Caco-2 (cell line): ENCODE results near the gene BABAM2. TPM values are rescaled to one million over a fixed set of nuclear protein-coding genes. Genes with fewer than 3 reads are reported as not detected.

Source experiments
- BruUV-seq: library from RNA; stranded (reverse); fragments of 400-500 nt; replicated peaks from 2 replicates; lab custom pipeline; 2021; lab: Mats Ljungman, UMichigan
- CTCF ChIA-PET: fragments of 300-600 bp; sonication (Branson Sonifier 250); formaldehyde crosslinking; loops from one replicate; lab custom pipeline; 2022; ENCODE audit warnings: antibody characterized with exemption; lab: Charles Lee
- POLR2A ChIA-PET: fragments of 300-600 bp; sonication (Branson Sonifier 250); formaldehyde crosslinking; loops from one replicate; lab custom pipeline; 2022; ENCODE audit warnings: antibody characterized with exemption; lab: Charles Lee
- DNase-seq, 2 experiments: peaks; one replicate each; pipeline versions ENCODE4 v3.0.0 to v3.0.0-alpha.2; 2020 to 2022
- H3K27me3 ChIP-seq: replicated peaks from 2 replicates; pipeline ENCODE4 v1.6.0; 2011; ENCODE audit warnings: low read length; ENCODE audit not compliant: control insufficient read depth, insufficient read depth
- H3K36me3 ChIP-seq: 2 replicates; pipeline ENCODE4 v1.5.1; 2011; ENCODE audit warnings: low read length; ENCODE audit not compliant: control insufficient read depth, insufficient read depth
- H3K4me1 ChIP-seq: fragments of 250-450 bp; sonication (Bioruptor Pico); 2 replicates; pipeline ENCODE4 v1.5.1; 2020; ENCODE audit warnings: mild to moderate bottlenecking
- H3K4me3 ChIP-seq: 2 replicates; pipeline ENCODE4 v1.5.1; 2011; ENCODE audit warnings: low read depth, mild to moderate bottlenecking, control low read depth, low read length
- H3K9me3 ChIP-seq: fragments of 250-450 bp; sonication (Bioruptor Pico); 2 replicates; pipeline ENCODE4 v1.5.1; 2020; ENCODE audit warnings: mild to moderate bottlenecking, moderate library complexity
- H3K27ac Mint-ChIP-seq: one replicate; pipeline ENCODE4 v1.8.0; 2022; ENCODE audit warnings: mixed read lengths; ENCODE audit not compliant: unreplicated experiment
- H3K27me3 Mint-ChIP-seq: one replicate; pipeline ENCODE4 v1.8.0; 2022; ENCODE audit warnings: mixed read lengths; ENCODE audit not compliant: insufficient read depth, unreplicated experiment
- H3K36me3 Mint-ChIP-seq: one replicate; pipeline ENCODE4 v1.8.0; 2022; ENCODE audit warnings: mild to moderate bottlenecking, mixed read lengths; ENCODE audit not compliant: insufficient read depth, unreplicated experiment
- H3K4me1 Mint-ChIP-seq: one replicate; pipeline ENCODE4 v1.8.0; 2022; ENCODE audit warnings: low read depth, mixed read lengths; ENCODE audit not compliant: unreplicated experiment
- H3K4me3 Mint-ChIP-seq: one replicate; pipeline ENCODE4 v1.8.0; 2022; ENCODE audit warnings: mild to moderate bottlenecking, moderate library complexity, mixed read lengths; ENCODE audit not compliant: unreplicated experiment
- H3K9me3 Mint-ChIP-seq: one replicate; pipeline ENCODE4 v1.8.0; 2022; ENCODE audit warnings: mixed read lengths; ENCODE audit not compliant: unreplicated experiment
- intact Hi-C: fragments of 100-400 bp; cut with micrococcal nuclease; formaldehyde crosslinking; loops from one replicate; pipeline ENCODE4 v1.10.0; 2022; ENCODE audit not compliant: unreplicated experiment
- total RNA-seq: library from RNA; stranded (reverse); gene quantifications from 2 replicates; pipeline ENCODE4 v1.2.3, GENCODE V29; 2022
- TF ChIP-seq, protein P1 (sequence below), 2 experiments: fragments of 200-600 bp in 1 of 2; IDR thresholded peaks; 1 replicate in 1 of 2; 2 replicates in 1 of 2; pipeline versions ENCODE4 v1.5.1 to v1.8.0; 2011 to 2022; ENCODE audit warnings: antibody characterized with exemption in 1 of 2, control low read depth in 1 of 2, inconsistent platforms in 1 of 2, low read depth in 1 of 2, low read length in 1 of 2, mild to moderate bottlenecking in 1 of 2, moderate library complexity in 1 of 2; ENCODE audit not compliant: insufficient read depth in 1 of 2, severe bottlenecking in 1 of 2, unreplicated experiment in 1 of 2

The BABAM2 gene
- total RNA-seq, 1 experiment from 2014 or later = 57.3 TPM

DNA sequence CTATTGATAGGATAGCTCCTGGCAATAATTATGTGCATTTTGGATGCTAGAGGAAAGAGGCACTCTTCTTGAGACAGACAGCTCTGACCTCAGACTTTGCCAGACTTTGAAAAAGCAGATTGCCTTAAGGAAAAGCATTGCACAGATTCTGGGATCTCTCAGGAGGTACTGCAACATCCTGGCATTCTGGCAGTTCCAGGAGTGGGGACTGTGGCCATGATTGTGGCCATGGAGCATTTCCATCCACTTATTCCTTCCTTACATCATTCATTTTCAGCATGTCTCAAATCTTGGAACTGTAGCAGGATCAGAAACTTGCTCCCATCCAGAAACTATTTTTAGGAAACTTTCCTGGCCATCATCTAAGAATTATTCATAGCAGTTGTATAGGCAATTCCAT, 357.2 kb downstream of the BABAM2 start:
- intact Hi-C loops = no loop called here
- Mint-ChIP-seq H3K4me3 (no peak overlapping the region), H3K27ac (no peak overlapping the region), H3K9me3 (no peaks in the 10 kb centered on the region), H3K36me3 (peaks cover 15% of the 10 kb centered on the region), H3K27me3 (no peaks in the 10 kb centered on the region), H3K4me1 (peaks cover 12% of the 10 kb centered on the region)
- POLR2A ChIA-PET = no interaction called here
- CTCF ChIA-PET = no interaction called here
- no peaks in the 10 kb centered on the region; the same call in 1 of the 2 replicates for H3K36me3 ChIP-seq
- peaks cover 11% of the 10 kb centered on the region for H3K4me1 ChIP-seq
- H3K27me3 ChIP-seq = no peaks in the 10 kb centered on the region
- TF ChIP-seq, protein P1, sequence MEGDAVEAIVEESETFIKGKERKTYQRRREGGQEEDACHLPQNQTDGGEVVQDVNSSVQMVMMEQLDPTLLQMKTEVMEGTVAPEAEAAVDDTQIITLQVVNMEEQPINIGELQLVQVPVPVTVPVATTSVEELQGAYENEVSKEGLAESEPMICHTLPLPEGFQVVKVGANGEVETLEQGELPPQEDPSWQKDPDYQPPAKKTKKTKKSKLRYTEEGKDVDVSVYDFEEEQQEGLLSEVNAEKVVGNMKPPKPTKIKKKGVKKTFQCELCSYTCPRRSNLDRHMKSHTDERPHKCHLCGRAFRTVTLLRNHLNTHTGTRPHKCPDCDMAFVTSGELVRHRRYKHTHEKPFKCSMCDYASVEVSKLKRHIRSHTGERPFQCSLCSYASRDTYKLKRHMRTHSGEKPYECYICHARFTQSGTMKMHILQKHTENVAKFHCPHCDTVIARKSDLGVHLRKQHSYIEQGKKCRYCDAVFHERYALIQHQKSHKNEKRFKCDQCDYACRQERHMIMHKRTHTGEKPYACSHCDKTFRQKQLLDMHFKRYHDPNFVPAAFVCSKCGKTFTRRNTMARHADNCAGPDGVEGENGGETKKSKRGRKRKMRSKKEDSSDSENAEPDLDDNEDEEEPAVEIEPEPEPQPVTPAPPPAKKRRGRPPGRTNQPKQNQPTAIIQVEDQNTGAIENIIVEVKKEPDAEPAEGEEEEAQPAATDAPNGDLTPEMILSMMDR (IDR thresholded peaks at IDR 0.05; ENCODE audit: insufficient read depth in 1 of 2, low read depth in 1 of 2, low read length in 1 of 2, severe bottlenecking in 1 of 2, unreplicated experiment in 1 of 2) = no peak
- BruUV-seq = no TSS peak
- H3K4me3 ChIP-seq = no peak overlapping the region
- no peaks in the 10 kb centered on the region; the same call in 1 of the 2 replicates for H3K9me3 ChIP-seq
- DNase-seq = no peak

DNA sequence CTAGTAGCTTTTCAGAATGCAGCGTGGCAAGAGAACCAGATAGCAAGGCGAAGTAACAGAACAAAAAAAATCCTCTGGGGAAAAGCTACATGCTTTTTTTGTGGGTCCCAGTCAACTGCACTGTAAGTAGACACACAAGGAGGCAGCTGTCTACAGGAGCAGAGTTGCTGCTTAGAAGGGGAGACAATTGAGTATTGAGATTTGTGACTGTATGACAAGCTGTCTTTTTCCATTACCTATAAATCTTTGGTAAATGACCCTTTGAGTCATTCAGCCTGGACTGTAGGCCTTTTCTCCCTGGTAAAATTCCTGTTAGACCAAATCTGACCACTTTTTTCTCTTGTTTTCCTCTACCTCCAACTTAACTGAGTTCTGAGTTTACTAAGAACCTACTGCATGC, 358.0 kb downstream of the BABAM2 start:
- BruUV-seq = no TSS peak
- Mint-ChIP-seq H3K27me3 (no peaks in the 10 kb centered on the region), H3K4me3 (no peak overlapping the region), H3K27ac (peak overlapping the region; percentile 10), H3K36me3 (peaks cover 20% of the 10 kb centered on the region), H3K9me3 (no peaks in the 10 kb centered on the region), H3K4me1 (peaks cover 12% of the 10 kb centered on the region)
- H3K36me3 ChIP-seq = no peaks in the 10 kb centered on the region; the same call in 1 of the 2 replicates
- H3K4me1 ChIP-seq = peaks cover 11% of the 10 kb centered on the region
- H3K4me3 ChIP-seq = no peak overlapping the region
- ChIA-PET CTCF (interaction anchor here (0.6 kb wide), 1 partner anchor 57 kb away, joined by 4 read pairs; no protein-coding TSS in a partner anchor), POLR2A (no interaction called here)
- intact Hi-C loops = no loop called here
- TF ChIP-seq, protein P1 (IDR thresholded peaks at IDR 0.05; ENCODE audit: insufficient read depth in 1 of 2, low read depth in 1 of 2, low read length in 1 of 2, severe bottlenecking in 1 of 2, unreplicated experiment in 1 of 2) = no peak
- no peaks in the 10 kb centered on the region for H3K27me3 ChIP-seq
- DNase-seq = no peak
- H3K9me3 ChIP-seq = no peaks in the 10 kb centered on the region

DNA sequence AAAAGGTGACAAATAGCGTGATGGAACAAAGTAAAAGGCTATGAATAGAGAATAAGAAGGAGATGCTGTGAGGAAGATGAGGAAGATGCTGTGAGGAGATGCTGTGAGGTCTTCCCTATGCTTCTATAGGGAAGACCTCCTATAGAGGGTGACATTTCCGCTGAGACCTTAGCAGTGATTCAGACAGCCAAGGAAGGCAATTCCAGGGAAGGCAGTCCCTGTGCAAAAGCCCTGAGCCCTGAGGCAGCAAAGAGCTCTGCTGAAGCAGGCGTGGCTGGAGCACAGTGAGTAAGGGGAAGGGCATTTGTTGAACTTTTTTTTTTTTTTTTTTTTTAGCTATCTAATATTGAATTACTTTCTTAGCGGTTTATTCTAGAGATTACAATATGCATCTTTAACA, 359.5 kb downstream of the BABAM2 start:
- Histone ChIP-seq H3K27me3 (no peaks in the 10 kb centered on the region), H3K36me3 (no peaks in the 10 kb centered on the region; the same call in 1 of the 2 replicates), H3K4me3 (no peak overlapping the region), H3K4me1 (peaks cover 11% of the 10 kb centered on the region), H3K9me3 (no peaks in the 10 kb centered on the region)
- Mint-ChIP-seq H3K27ac (peak overlapping the region; percentile 52), H3K36me3 (peaks cover 20% of the 10 kb centered on the region), H3K4me1 (peaks cover 12% of the 10 kb centered on the region), H3K4me3 (no peak overlapping the region), H3K27me3 (no peaks in the 10 kb centered on the region), H3K9me3 (no peaks in the 10 kb centered on the region)
- POLR2A ChIA-PET = interaction anchor here (0.6 kb wide), 2 partner anchors 144 to 488 kb away, joined by 3 to 5 read pairs; no protein-coding TSS in a partner anchor
- DNase-seq = peak; percentile 54 to 83
- TF ChIP-seq, protein P1 (IDR thresholded peaks at IDR 0.05; ENCODE audit: insufficient read depth in 1 of 2, low read depth in 1 of 2, low read length in 1 of 2, severe bottlenecking in 1 of 2, unreplicated experiment in 1 of 2) = no peak
- no TSS peak for BruUV-seq
- intact Hi-C loops = loop anchor here (1.0 kb wide), 1 partner anchor 19 kb away; no protein-coding TSS in a partner anchor
- CTCF ChIA-PET = interaction anchor here (0.7 kb wide), 1 partner anchor 60 kb away, joined by 5 read pairs; no protein-coding TSS in a partner anchor
